ENCODE results near the gene RPS6KA6.

Gene RPS6KA6

GRCh38 chrX:84187533-84188319 is at the start of gene RPS6KA6:
RPS6KA6 (minus strand) TSS chrX:84188199; CDS start chrX:84187899, 300 bp downstream.
- Mint-ChIP-seq H3K4me1 (ENCODE audit: low read depth) (peaks cover 9% of the 10 kb centered on the region), H3K9me3 (ENCODE audit: low read depth) (peaks cover 3% of the 10 kb centered on the region), H3K27me3 (peaks cover 24% of the 10 kb centered on the region), H3K27ac (no peak within 1 kb of the TSS), H3K36me3 (no peaks in the 10 kb centered on the region), H3K4me3 (peak within 1 kb of the TSS; percentile 69)

DNA sequence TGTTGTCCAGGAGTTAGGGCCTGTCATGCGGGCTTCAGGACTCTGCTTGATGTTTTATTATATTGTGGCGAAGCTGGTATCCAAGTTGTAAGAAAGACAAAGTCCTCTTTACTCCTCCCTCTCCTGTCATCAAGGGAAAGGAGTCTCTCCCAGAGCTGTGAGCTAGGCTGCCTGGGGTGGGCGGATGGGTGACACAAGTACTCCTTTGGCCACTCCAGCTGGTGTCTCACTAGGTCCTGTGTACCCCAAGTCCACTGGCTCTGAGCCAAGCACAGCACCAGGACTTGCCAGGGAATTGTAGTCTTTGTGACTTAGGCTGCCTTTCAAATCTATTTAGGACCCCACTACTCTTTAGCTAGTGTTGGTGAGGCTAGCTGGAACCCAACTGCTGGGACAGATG is 36.7 kb upstream of the RPS6KA6 start:
- no peaks in the 10 kb centered on the region for H3K9me3 Mint-ChIP-seq (ENCODE audit: low read depth)
- H3K36me3 Mint-ChIP-seq, result no peaks in the 10 kb centered on the region
- H3K27ac Mint-ChIP-seq, result no peak overlapping the region
- no peak overlapping the region for H3K4me3 Mint-ChIP-seq
- no peaks in the 10 kb centered on the region for H3K4me1 Mint-ChIP-seq (ENCODE audit: low read depth)
- no peaks in the 10 kb centered on the region for H3K27me3 Mint-ChIP-seq

GRCh38 chrX:84223261-84223660 is 35.3 kb upstream of the RPS6KA6 start:
- H3K4me3 Mint-ChIP-seq, result no peak overlapping the region
- no peaks in the 10 kb centered on the region for H3K4me1 Mint-ChIP-seq (ENCODE audit: low read depth)
- H3K36me3 Mint-ChIP-seq, result no peaks in the 10 kb centered on the region
- no peak overlapping the region for H3K27ac Mint-ChIP-seq
- H3K9me3 Mint-ChIP-seq (ENCODE audit: low read depth), result no peaks in the 10 kb centered on the region
- no peaks in the 10 kb centered on the region for H3K27me3 Mint-ChIP-seq

DNA sequence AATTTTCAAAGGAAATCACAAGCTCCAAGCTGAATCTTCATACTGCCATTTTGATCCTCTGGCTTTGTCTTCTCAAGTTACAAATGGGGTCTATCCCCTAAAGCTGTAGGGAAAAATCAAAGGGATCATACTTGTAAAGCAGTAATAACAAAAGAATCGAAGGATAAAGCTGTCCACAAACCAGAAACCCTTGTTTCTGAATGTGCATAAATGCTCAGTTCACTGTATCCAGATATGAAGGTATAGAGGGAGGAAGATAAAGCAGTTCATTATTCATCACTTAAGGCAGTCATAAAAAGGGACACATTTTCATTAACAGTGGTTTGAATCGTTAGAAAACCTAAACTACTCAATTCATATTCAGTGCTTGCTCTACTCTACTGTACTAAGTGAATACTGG is 33.2 kb upstream of the RPS6KA6 start:
- no peaks in the 10 kb centered on the region for H3K9me3 Mint-ChIP-seq (ENCODE audit: low read depth)
- no peak overlapping the region for H3K4me3 Mint-ChIP-seq
- H3K27me3 Mint-ChIP-seq, result no peaks in the 10 kb centered on the region
- no peaks in the 10 kb centered on the region for H3K4me1 Mint-ChIP-seq (ENCODE audit: low read depth)
- H3K27ac Mint-ChIP-seq, result no peak overlapping the region
- no peaks in the 10 kb centered on the region for H3K36me3 Mint-ChIP-seq

DNA sequence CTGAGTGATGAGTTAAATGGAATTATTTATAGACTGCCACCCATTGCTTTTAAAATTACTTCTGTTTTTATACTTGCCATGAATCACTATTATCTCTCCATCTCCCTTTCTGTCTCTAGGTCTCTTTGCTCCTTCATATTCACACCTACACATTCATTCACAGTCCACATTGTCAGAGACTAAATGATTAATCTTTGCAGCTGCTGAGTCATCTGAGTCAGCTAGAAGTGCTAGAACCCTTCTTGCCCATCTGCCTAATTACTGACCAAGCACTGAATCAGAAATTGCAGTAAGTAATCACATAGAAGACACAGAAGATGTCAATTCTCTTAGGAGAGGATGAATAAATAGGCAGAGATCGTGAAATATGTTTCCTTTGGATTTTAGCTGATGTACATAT is 31.6 kb upstream of the RPS6KA6 start:
- no peaks in the 10 kb centered on the region for H3K36me3 Mint-ChIP-seq
- no peak overlapping the region for H3K27ac Mint-ChIP-seq
- no peak overlapping the region for H3K4me3 Mint-ChIP-seq
- H3K9me3 Mint-ChIP-seq (ENCODE audit: low read depth), result no peaks in the 10 kb centered on the region
- H3K4me1 Mint-ChIP-seq (ENCODE audit: low read depth), result no peaks in the 10 kb centered on the region
- no peaks in the 10 kb centered on the region for H3K27me3 Mint-ChIP-seq

- no peaks in the 10 kb centered on the region for H3K27me3 Mint-ChIP-seq
- no peaks in the 10 kb centered on the region for H3K9me3 Mint-ChIP-seq (ENCODE audit: low read depth)
- no peaks in the 10 kb centered on the region for H3K36me3 Mint-ChIP-seq
- no peak overlapping the region for H3K4me3 Mint-ChIP-seq
- H3K4me1 Mint-ChIP-seq (ENCODE audit: low read depth), result no peaks in the 10 kb centered on the region
- H3K27ac Mint-ChIP-seq, result no peak overlapping the region
Observed at GRCh38 chrX:84218726-84219125, 30.7 kb upstream of the RPS6KA6 start.

DNA sequence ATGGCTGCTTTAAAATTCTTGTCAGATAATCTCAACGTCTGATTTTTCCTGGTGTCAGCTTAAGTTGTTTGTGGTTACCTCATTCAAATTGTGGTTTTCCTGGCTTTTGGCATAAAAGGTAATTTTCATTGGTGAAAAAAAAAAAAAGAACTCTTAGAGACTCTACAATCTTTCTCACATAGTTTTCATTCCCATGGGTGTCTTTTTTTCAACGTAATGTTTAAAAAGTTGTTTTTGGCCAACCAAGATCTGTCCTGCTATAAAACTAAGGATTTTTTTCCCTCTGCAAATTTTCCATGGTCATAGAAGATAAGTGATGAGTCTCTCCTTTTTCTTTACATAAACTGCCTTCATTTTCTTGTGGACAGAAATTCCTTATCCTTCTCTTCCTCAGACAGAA is 28.9 kb upstream of the RPS6KA6 start:
- Mint-ChIP-seq H3K9me3 (ENCODE audit: low read depth) (no peaks in the 10 kb centered on the region), H3K4me1 (ENCODE audit: low read depth) (no peaks in the 10 kb centered on the region), H3K27ac (no peak overlapping the region), H3K36me3 (no peaks in the 10 kb centered on the region), H3K27me3 (no peaks in the 10 kb centered on the region), H3K4me3 (no peak overlapping the region)

GRCh38 chrX:84216406-84216805 is 28.4 kb upstream of the RPS6KA6 start:
- no peak overlapping the region for H3K27ac Mint-ChIP-seq
- H3K4me3 Mint-ChIP-seq, result no peak overlapping the region
- H3K36me3 Mint-ChIP-seq, result no peaks in the 10 kb centered on the region
- H3K4me1 Mint-ChIP-seq (ENCODE audit: low read depth), result no peaks in the 10 kb centered on the region
- H3K9me3 Mint-ChIP-seq (ENCODE audit: low read depth), result no peaks in the 10 kb centered on the region
- H3K27me3 Mint-ChIP-seq, result no peaks in the 10 kb centered on the region

DNA sequence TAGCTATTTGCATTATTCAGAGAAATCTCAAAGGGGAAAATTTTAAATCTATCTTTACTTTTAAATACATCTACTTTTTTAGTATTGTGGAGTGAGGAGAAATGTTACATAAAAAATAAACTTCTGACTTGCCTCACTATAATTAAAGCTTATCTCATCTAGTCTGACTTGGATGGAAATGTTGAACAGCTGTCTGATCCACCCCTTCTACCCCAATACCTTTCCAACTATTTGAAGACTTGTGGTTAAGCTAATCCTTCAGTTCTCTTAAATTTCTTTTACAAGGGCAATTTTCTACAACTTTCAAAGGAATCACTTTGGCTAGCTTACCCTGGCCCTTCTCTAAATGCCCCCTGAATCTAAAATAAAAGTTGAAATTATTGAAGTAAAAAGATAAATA is 17.3 kb upstream of the RPS6KA6 start:
- Mint-ChIP-seq H3K4me3 (no peak overlapping the region), H3K27me3 (no peaks in the 10 kb centered on the region), H3K27ac (no peak overlapping the region), H3K4me1 (ENCODE audit: low read depth) (no peaks in the 10 kb centered on the region), H3K36me3 (no peaks in the 10 kb centered on the region), H3K9me3 (ENCODE audit: low read depth) (no peaks in the 10 kb centered on the region)

DNA sequence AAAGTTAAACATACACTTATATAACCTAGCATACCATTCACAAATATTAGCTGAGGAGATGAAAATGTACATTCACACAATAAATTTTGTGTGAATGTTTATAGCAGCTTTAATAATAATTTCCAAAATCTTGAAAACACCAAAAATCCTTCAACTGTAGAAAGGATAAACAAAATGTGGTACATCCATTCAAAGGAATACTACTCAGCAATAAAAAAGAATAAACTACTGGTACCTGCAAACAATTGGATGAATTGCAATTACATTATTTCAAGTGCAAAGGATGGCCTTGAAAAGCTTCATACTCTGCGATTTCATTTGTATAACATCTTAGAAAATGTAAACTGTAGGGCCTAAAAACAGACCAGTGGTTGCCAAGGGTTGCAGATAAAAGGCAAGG is 11.7 kb upstream of the RPS6KA6 start:
- H3K4me1 Mint-ChIP-seq (ENCODE audit: low read depth), result no peaks in the 10 kb centered on the region
- no peaks in the 10 kb centered on the region for H3K9me3 Mint-ChIP-seq (ENCODE audit: low read depth)
- H3K36me3 Mint-ChIP-seq, result no peaks in the 10 kb centered on the region
- H3K4me3 Mint-ChIP-seq, result no peak overlapping the region
- peaks cover 4% of the 10 kb centered on the region for H3K27me3 Mint-ChIP-seq
- no peak overlapping the region for H3K27ac Mint-ChIP-seq

GRCh38 chrX:84197550-84197949 is 9.6 kb upstream of the RPS6KA6 start:
- H3K4me1 Mint-ChIP-seq (ENCODE audit: low read depth), result no peaks in the 10 kb centered on the region
- H3K9me3 Mint-ChIP-seq (ENCODE audit: low read depth), result no peaks in the 10 kb centered on the region

DNA sequence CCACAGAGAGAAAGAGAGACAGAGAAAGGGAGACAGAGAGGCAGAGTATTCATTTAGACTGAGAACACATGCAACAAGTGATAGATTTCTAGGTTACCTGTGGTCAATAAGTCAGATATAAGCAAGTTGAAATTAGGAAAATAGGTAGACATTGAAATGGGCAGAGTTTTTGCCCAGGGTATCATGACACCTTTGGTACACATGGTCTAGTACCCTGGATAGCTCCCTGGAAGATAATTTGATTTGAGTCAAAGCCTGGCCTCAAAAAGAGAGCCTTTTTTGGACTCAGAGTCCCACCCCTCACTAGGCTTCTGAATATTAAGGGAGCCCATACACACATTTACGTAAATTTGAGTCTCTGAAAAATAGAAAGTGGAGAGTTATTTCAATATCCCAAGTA is 4.0 kb upstream of the RPS6KA6 start:
- peaks cover 3% of the 10 kb centered on the region for H3K9me3 Mint-ChIP-seq (ENCODE audit: low read depth)
- no peak overlapping the region for H3K27ac Mint-ChIP-seq
- H3K27me3 Mint-ChIP-seq, result peaks cover 12% of the 10 kb centered on the region
- H3K4me3 Mint-ChIP-seq, result no peak overlapping the region
- H3K4me1 Mint-ChIP-seq (ENCODE audit: low read depth), result peaks cover 6% of the 10 kb centered on the region
- H3K36me3 Mint-ChIP-seq, result no peaks in the 10 kb centered on the region

More at GRCh38 chrX:84197550-84197949, 9.6 kb upstream of the RPS6KA6 start:
- H3K4me3 Mint-ChIP-seq, result no peak overlapping the region
- no peaks in the 10 kb centered on the region for H3K36me3 Mint-ChIP-seq
- peaks cover 4% of the 10 kb centered on the region for H3K27me3 Mint-ChIP-seq
- H3K27ac Mint-ChIP-seq, result no peak overlapping the region

GRCh38 chrX:84189125-84189524 is 1.1 kb upstream of the RPS6KA6 start:
- H3K9me3 Mint-ChIP-seq (ENCODE audit: low read depth), result peaks cover 3% of the 10 kb centered on the region
- H3K4me1 Mint-ChIP-seq (ENCODE audit: low read depth), result peaks cover 9% of the 10 kb centered on the region
- no peaks in the 10 kb centered on the region for H3K36me3 Mint-ChIP-seq
- H3K4me3 Mint-ChIP-seq, result no peak overlapping the region
- peaks cover 22% of the 10 kb centered on the region for H3K27me3 Mint-ChIP-seq
- no peak overlapping the region for H3K27ac Mint-ChIP-seq

GRCh38 chrX:84188320-84188834 is 378 bp upstream of the RPS6KA6 start:
- peaks cover 9% of the 10 kb centered on the region for H3K4me1 Mint-ChIP-seq (ENCODE audit: low read depth)
- no peaks in the 10 kb centered on the region for H3K36me3 Mint-ChIP-seq
- H3K27me3 Mint-ChIP-seq, result peaks cover 24% of the 10 kb centered on the region
- peak overlapping the region; percentile 69 for H3K4me3 Mint-ChIP-seq
- no peak overlapping the region for H3K27ac Mint-ChIP-seq
- peaks cover 3% of the 10 kb centered on the region for H3K9me3 Mint-ChIP-seq (ENCODE audit: low read depth)

DNA sequence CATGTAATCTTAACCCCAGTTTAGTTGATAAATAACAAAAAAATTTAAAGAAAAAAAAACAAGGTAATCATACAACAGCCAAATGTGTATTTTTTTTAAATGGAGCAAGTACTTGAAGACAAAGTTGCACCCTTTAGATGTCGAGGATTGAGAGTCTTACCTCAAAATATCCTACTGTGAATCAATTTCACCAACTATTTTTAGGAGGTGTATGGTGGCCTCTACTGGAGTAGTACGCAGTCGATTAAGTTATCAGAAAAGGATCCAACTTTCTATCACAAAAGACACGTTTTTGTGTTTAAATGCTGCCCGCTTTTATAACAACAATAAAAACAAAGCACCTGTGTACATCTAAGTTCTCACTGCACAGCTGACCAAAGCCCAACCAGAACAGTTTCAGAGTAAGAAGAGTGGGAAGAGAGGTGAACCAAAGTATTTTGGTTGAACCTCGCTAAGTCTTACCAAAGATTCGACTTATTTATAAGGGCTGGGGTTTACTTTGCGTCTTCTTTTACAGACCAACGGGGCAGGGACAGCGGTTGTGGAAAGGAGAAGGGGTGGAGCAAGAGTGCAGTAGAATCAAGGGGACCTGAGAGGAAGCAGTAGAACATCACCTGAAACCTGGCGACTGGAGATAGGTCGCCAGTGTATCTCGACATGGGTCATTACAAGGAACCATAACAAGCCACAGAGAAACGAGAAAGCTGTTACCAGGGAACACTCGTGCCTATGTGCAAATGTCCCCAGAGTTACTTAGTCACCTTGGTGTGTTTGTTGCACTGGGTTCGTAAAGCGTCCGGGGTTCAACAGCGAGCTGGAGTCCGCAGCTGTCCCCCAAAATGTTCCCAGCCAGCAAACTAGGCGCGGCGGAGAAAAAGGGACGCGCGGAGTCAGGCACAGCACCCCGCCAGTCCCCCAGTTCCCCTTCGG is 1.1 kb downstream of the RPS6KA6 start:
- Mint-ChIP-seq H3K9me3 (ENCODE audit: low read depth) (peaks cover 3% of the 10 kb centered on the region), H3K36me3 (no peaks in the 10 kb centered on the region), H3K4me3 (peak overlapping the region; percentile 67), H3K27me3 (peaks cover 24% of the 10 kb centered on the region), H3K27ac (no peak overlapping the region), H3K4me1 (ENCODE audit: low read depth) (peaks cover 9% of the 10 kb centered on the region)
